ENCODE measurements around the gene TSPAN31. TPM values are rescaled to one million over a fixed set of nuclear protein-coding genes. Genes with fewer than 3 reads are reported as not detected.

TSPAN31 gene
- total RNA-seq, 2 donors from 2014 or later: 21.7 to 27.8 TPM

GRCh38 chr12:57755454-57756372, 10.9 kb downstream of the TSPAN31 start:
- Histone ChIP-seq H3K27me3 (ENCODE audit: control insufficient read depth, insufficient read depth, low read length, poor library complexity, severe bottlenecking) (peaks cover 46% of the 10 kb centered on the region), H3K4me1 (ENCODE audit: control insufficient read depth, insufficient read depth, low read length) (peaks cover 4% of the 10 kb centered on the region), H3K27ac (ENCODE audit: low read depth, low read length) (no peak overlapping the region), H3K36me3 (ENCODE audit: control insufficient read depth, insufficient read depth, low read length) (peaks cover 12% of the 10 kb centered on the region), H3K9me3 (ENCODE audit: control insufficient read depth, low read length) (no peaks in the 10 kb centered on the region), H3K4me3 (ENCODE audit: low read length) (peak overlapping the region; percentile 79), H3K9ac (ENCODE audit: extremely low read depth, low read length, poor library complexity, severe bottlenecking) (no peak overlapping the region)
- no peak for TF ChIP-seq CTCF (conservative IDR thresholded peaks at IDR 0.05)
- peaks cover 59% of the 10 kb centered on the region for H3K27me3 Mint-ChIP-seq (ENCODE audit: insufficient read depth)
- peak; percentile 83 for DNase-seq
- H3K4me1 Mint-ChIP-seq: peaks cover 36% of the 10 kb centered on the region
- H3K27ac Mint-ChIP-seq: no peak overlapping the region
- 0% methylated on average over 28 to 70 of the region's 76 CpGs for WGBS, 2 experiments (ENCODE audit: insufficient coverage in 1 of 2, insufficient read length in 1 of 2)
- H3K9me3 Mint-ChIP-seq: no peaks in the 10 kb centered on the region
- peak overlapping the region; percentile 73 for H3K4me3 Mint-ChIP-seq
- peaks cover 22% of the 10 kb centered on the region for H3K36me3 Mint-ChIP-seq (ENCODE audit: low read depth)

GRCh38 chr12:57756406-57757341, 11.8 kb downstream of the TSPAN31 start:
- peak overlapping the region; percentile 79 for H3K4me3 ChIP-seq (ENCODE audit: low read length)
- Mint-ChIP-seq H3K27ac (no peak overlapping the region), H3K4me1 (peaks cover 29% of the 10 kb centered on the region), H3K27me3 (ENCODE audit: insufficient read depth) (peaks cover 68% of the 10 kb centered on the region), H3K36me3 (ENCODE audit: low read depth) (peaks cover 13% of the 10 kb centered on the region), H3K4me3 (peak overlapping the region; percentile 73), H3K9me3 (no peaks in the 10 kb centered on the region)
- TF ChIP-seq CTCF (conservative IDR thresholded peaks at IDR 0.05): peak; percentile 92
- peak; percentile 95 for DNase-seq
- no peaks in the 10 kb centered on the region for H3K4me1 ChIP-seq (ENCODE audit: control insufficient read depth, insufficient read depth, low read length)
- 13 to 18% methylated on average over 5 to 16 of the region's 22 CpGs for WGBS, 2 experiments (ENCODE audit: insufficient coverage in 1 of 2, insufficient read length in 1 of 2)
- peaks cover 7% of the 10 kb centered on the region for H3K36me3 ChIP-seq (ENCODE audit: control insufficient read depth, insufficient read depth, low read length)
- peaks cover 56% of the 10 kb centered on the region for H3K27me3 ChIP-seq (ENCODE audit: control insufficient read depth, insufficient read depth, low read length, poor library complexity, severe bottlenecking)
- no peak overlapping the region for H3K9ac ChIP-seq (ENCODE audit: extremely low read depth, low read length, poor library complexity, severe bottlenecking)
- no peaks in the 10 kb centered on the region for H3K9me3 ChIP-seq (ENCODE audit: control insufficient read depth, low read length)
- H3K27ac ChIP-seq (ENCODE audit: low read depth, low read length): no peak overlapping the region

GRCh38 chr12:57757771-57758170, 12.9 kb downstream of the TSPAN31 start:
- Histone ChIP-seq H3K9me3 (ENCODE audit: control insufficient read depth, low read length) (no peaks in the 10 kb centered on the region), H3K27ac (ENCODE audit: low read depth, low read length) (no peak overlapping the region), H3K36me3 (ENCODE audit: control insufficient read depth, insufficient read depth, low read length) (peaks cover 7% of the 10 kb centered on the region), H3K4me3 (ENCODE audit: low read length) (no peak overlapping the region), H3K27me3 (ENCODE audit: control insufficient read depth, insufficient read depth, low read length, poor library complexity, severe bottlenecking) (peaks cover 67% of the 10 kb centered on the region), H3K4me1 (ENCODE audit: control insufficient read depth, insufficient read depth, low read length) (no peaks in the 10 kb centered on the region), H3K9ac (ENCODE audit: extremely low read depth, low read length, poor library complexity, severe bottlenecking) (no peak overlapping the region)
- DNase-seq: no peak
- Mint-ChIP-seq H3K27ac (no peak overlapping the region), H3K27me3 (ENCODE audit: insufficient read depth) (peaks cover 77% of the 10 kb centered on the region), H3K9me3 (no peaks in the 10 kb centered on the region), H3K36me3 (ENCODE audit: low read depth) (peaks cover 12% of the 10 kb centered on the region), H3K4me3 (no peak overlapping the region), H3K4me1 (peaks cover 25% of the 10 kb centered on the region)
- 74 to 88% methylated on average over 4 of the region's 4 CpGs for WGBS, 2 experiments (ENCODE audit: insufficient coverage in 1 of 2, insufficient read length in 1 of 2)
- no peak for TF ChIP-seq CTCF (conservative IDR thresholded peaks at IDR 0.05)

Data from endodermal cell (in vitro differentiated cells).